Rectal smooth muscle tissue (tissue), 1 donor: ENCODE results near the gene MTMR3.

Source experiments
- H3K27ac ChIP-seq: one replicate; pipeline ENCODE4 v1.7.0; 2013; ENCODE audit warnings: low read depth, low read length, inconsistent platforms
- H3K27me3 ChIP-seq: one replicate; pipeline ENCODE4 v1.7.0; 2013; ENCODE audit warnings: low read length; ENCODE audit not compliant: control insufficient read depth, insufficient read depth
- H3K36me3 ChIP-seq: one replicate; pipeline ENCODE4 v1.7.0; 2013; ENCODE audit warnings: low read length; ENCODE audit not compliant: control insufficient read depth, insufficient read depth
- H3K4me1 ChIP-seq: one replicate; pipeline ENCODE4 v1.7.0; 2013; ENCODE audit warnings: low read length; ENCODE audit not compliant: control insufficient read depth, insufficient read depth
- H3K4me3 ChIP-seq: one replicate; pipeline ENCODE4 v1.7.0; 2013; ENCODE audit warnings: low read length
- H3K9ac ChIP-seq: one replicate; pipeline ENCODE4 v1.7.0; 2013; ENCODE audit warnings: low read length

Gene MTMR3

GRCh38 chr22:30062950-30063349 lies 180.0 kb downstream of the MTMR3 start:
- no peaks in the 10 kb centered on the region for H3K27me3 ChIP-seq
- no peak overlapping the region for H3K27ac ChIP-seq
- no peaks in the 10 kb centered on the region for H3K36me3 ChIP-seq
- no peaks in the 10 kb centered on the region for H3K4me1 ChIP-seq
- H3K4me3 ChIP-seq, result no peak overlapping the region
- H3K9ac ChIP-seq, result no peak overlapping the region

- Histone ChIP-seq H3K27ac (no peak overlapping the region), H3K9ac (no peak overlapping the region), H3K36me3 (no peaks in the 10 kb centered on the region), H3K4me1 (no peaks in the 10 kb centered on the region), H3K4me3 (no peak overlapping the region), H3K27me3 (no peaks in the 10 kb centered on the region)
These were observed 181.2 kb downstream of the MTMR3 start for GRCh38 chr22:30064172-30064571.

GRCh38 chr22:30073743-30074142 lies 190.8 kb downstream of the MTMR3 start:
- no peak overlapping the region for H3K4me3 ChIP-seq
- H3K9ac ChIP-seq, result no peak overlapping the region

GRCh38 chr22:30074147-30074546 lies 191.2 kb downstream of the MTMR3 start:
- Histone ChIP-seq H3K9ac (no peak overlapping the region), H3K4me3 (no peak overlapping the region), H3K4me1 (no peaks in the 10 kb centered on the region), H3K27ac (no peak overlapping the region), H3K36me3 (no peaks in the 10 kb centered on the region), H3K27me3 (no peaks in the 10 kb centered on the region)

More at GRCh38 chr22:30073743-30074142, 190.8 kb downstream of the MTMR3 start:
- H3K27ac ChIP-seq, result no peak overlapping the region
- no peaks in the 10 kb centered on the region for H3K4me1 ChIP-seq
- no peaks in the 10 kb centered on the region for H3K36me3 ChIP-seq
- no peaks in the 10 kb centered on the region for H3K27me3 ChIP-seq

- Histone ChIP-seq H3K4me1 (no peaks in the 10 kb centered on the region), H3K9ac (no peak overlapping the region), H3K27me3 (no peaks in the 10 kb centered on the region), H3K36me3 (no peaks in the 10 kb centered on the region), H3K27ac (no peak overlapping the region), H3K4me3 (no peak overlapping the region)
These were observed 192.0 kb downstream of the MTMR3 start for GRCh38 chr22:30074994-30075393.

GRCh38 chr22:30077279-30077880 lies 194.4 kb downstream of the MTMR3 start:
- Histone ChIP-seq H3K27ac (no peak overlapping the region), H3K36me3 (no peaks in the 10 kb centered on the region), H3K4me3 (no peak overlapping the region), H3K4me1 (no peaks in the 10 kb centered on the region), H3K9ac (no peak overlapping the region), H3K27me3 (no peaks in the 10 kb centered on the region)

- Histone ChIP-seq H3K4me1 (no peaks in the 10 kb centered on the region), H3K36me3 (no peaks in the 10 kb centered on the region), H3K27me3 (no peaks in the 10 kb centered on the region), H3K27ac (no peak overlapping the region), H3K4me3 (no peak overlapping the region), H3K9ac (no peak overlapping the region)
These were observed 195.6 kb downstream of the MTMR3 start for GRCh38 chr22:30078320-30079311.

- Histone ChIP-seq H3K27ac (no peak within 1 kb of the TSS), H3K9ac (no peak within 1 kb of the TSS), H3K27me3 (no peaks in the 10 kb centered on the region), H3K4me3 (no peak within 1 kb of the TSS), H3K4me1 (no peaks in the 10 kb centered on the region), H3K36me3 (no peaks in the 10 kb centered on the region)
These were observed 197.1 kb downstream of the MTMR3 start, which contains the start of gene HORMAD2 for GRCh38 chr22:30079952-30080533. HORMAD2 (plus strand) TSS chr22:30080464; CDS start chr22:30093953, 13,489 bp downstream.
